Activated naive CD8-positive, alpha-beta T cell treated with anti-CD3 and anti-CD28 coated beads, Interleukin-2, amount 10 ng/mL, durations not matched to agents 7 days and 5 days (primary cell): Measurements from ENCODE around the gene NAT8L. TPM values are rescaled to one million over a fixed set of nuclear protein-coding genes. Genes with fewer than 3 reads are reported as not detected.

Source experiments
- ATAC-seq: fragments of 150-1000 bp; cut with Tn5 transposase; one replicate; pipeline ENCODE4 v1.10.0; 2021; ENCODE audit warnings: low read depth, moderate library complexity
- POLR2A ChIA-PET: fragments of 350-600 bp; sonication (Branson Sonifier 250); formaldehyde crosslinking; loops from one replicate; lab custom pipeline; 2021; ENCODE audit warnings: antibody characterized with exemption; lab: Charles Lee
- DNase-seq: peaks from one replicate; pipeline ENCODE4 v3.0.0; 2021
- H3K27ac Mint-ChIP-seq: one replicate; pipeline ENCODE4 v1.8.0; 2022; ENCODE audit warnings: mild to moderate bottlenecking, mixed read lengths
- H3K27me3 Mint-ChIP-seq: one replicate; pipeline ENCODE4 v1.8.0; 2022; ENCODE audit warnings: mild to moderate bottlenecking, moderate library complexity, mixed read lengths
- H3K36me3 Mint-ChIP-seq: one replicate; pipeline ENCODE4 v1.8.0; 2021; ENCODE audit warnings: mild to moderate bottlenecking, mixed read lengths
- H3K4me1 Mint-ChIP-seq: one replicate; pipeline ENCODE4 v1.8.0; 2021; ENCODE audit warnings: mixed read lengths
- H3K4me3 Mint-ChIP-seq: one replicate; pipeline ENCODE4 v1.8.0; 2022; ENCODE audit warnings: mild to moderate bottlenecking, moderate library complexity, mixed read lengths
- H3K9me3 Mint-ChIP-seq: one replicate; pipeline ENCODE4 v1.8.0; 2021; ENCODE audit warnings: mixed read lengths
- total RNA-seq, 2 experiments: library from RNA; stranded (reverse); gene quantifications; one replicate each; pipeline ENCODE4 v1.2.3, GENCODE V29; 2021

NAT8L gene
- total RNA-seq, 2 experiments from 2014 or later = 0.14 TPM; not detected in 1

- Mint-ChIP-seq H3K4me3 (no peak overlapping the region), H3K36me3 (peaks cover 1% of the 10 kb centered on the region), H3K27ac (no peak overlapping the region), H3K4me1 (no peaks in the 10 kb centered on the region), H3K9me3 (peaks cover 5% of the 10 kb centered on the region), H3K27me3 (peaks cover 9% of the 10 kb centered on the region)
- DNase-seq = no peak
- POLR2A ChIA-PET = no interaction called here
- ATAC-seq = no peak
These were observed 33.5 kb downstream of the NAT8L start for GRCh38 chr4:2092669-2093053.

DNA sequence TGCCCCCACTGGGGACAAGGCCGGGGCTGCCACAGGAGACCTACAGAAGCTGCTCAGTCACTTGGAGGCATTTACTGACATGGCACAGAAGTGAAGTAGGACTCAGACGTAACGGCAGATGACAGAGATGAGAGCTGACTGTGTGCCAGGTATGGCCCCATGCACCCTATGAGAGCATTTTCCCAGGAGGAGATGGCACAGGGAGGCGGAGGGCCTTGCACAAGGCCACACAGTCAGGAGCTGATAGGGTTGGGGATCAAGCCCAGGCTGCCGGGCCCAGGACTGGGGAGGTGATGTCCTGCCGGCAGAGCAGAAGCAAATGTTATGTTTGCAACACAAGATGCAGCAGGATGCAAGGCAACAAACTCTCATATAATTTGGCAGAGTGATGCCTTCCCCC is 34.1 kb downstream of the NAT8L start:
- no peak for DNase-seq
- H3K27ac Mint-ChIP-seq = no peak overlapping the region
- H3K4me1 Mint-ChIP-seq = no peaks in the 10 kb centered on the region
- peaks cover 12% of the 10 kb centered on the region for H3K27me3 Mint-ChIP-seq
- H3K4me3 Mint-ChIP-seq = no peak overlapping the region
- peaks cover 1% of the 10 kb centered on the region for H3K36me3 Mint-ChIP-seq
- H3K9me3 Mint-ChIP-seq = peaks cover 5% of the 10 kb centered on the region
- no peak for ATAC-seq
- POLR2A ChIA-PET = no interaction called here

DNA sequence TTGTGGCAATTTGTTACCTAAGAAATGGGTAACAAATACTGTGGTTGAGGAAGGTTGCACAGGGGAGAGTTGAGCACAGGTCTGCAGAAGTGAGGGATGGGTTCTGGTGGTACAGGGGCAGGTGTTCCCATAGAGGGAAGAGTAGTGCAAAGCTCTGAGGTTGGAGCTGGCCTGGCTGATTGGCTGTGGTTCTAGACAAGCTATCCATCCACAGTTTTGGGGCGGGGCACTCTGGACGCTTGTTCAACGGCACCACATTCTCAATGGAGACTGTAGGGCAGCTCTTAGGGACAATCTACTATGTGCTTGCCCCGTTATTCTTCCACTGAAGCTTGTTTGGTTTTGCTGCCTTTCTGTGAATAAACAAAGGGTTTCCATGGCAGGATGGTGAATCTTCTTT is 35.4 kb downstream of the NAT8L start:
- Mint-ChIP-seq H3K36me3 (peaks cover 1% of the 10 kb centered on the region), H3K27me3 (peaks cover 15% of the 10 kb centered on the region), H3K9me3 (peaks cover 5% of the 10 kb centered on the region), H3K4me1 (no peaks in the 10 kb centered on the region), H3K4me3 (no peak overlapping the region), H3K27ac (no peak overlapping the region)
- DNase-seq (no peak), ATAC-seq (no peak)
- POLR2A ChIA-PET = no interaction called here

DNA sequence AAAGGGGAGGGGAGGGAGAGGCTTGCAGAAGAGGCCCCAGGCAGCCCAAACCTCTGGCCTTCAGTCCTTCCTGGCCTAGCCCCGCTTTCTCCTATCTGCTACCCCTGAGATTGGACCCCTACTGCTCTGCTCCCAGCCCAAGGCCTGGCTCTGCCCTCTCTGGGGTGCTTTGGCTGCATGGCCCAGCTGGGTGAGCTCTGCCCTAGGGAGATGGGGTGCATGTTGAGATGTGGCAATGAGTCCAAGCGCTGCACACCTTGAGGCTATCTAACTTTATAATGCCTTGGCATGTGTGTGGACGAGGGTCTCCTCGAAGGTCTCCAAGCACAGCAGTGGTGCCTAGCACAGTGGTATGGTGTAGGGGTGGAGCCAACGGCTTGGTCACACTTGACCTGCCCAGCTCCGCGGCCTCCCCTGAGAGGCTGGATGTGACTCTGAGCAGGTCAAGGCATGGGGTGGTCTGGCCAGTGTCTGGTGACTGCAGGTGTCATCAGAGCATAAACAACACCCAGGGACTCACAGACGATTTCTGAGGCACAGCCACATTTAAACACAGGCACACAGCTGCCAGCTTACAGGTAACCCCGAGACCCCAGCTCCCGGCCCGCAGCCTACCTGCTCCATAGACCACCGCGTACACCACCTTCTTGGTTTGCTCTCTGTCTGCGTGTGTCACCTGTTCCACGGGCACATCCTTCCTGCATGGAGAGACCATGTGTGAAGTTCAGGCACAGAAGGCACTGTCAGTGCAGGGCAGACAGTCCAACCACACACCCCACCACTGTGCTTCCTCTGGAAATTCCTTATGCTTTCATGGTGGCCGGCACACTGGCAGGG is 36.3 kb downstream of the NAT8L start:
- DNase-seq (no peak), ATAC-seq (no peak)
- Mint-ChIP-seq H3K4me3 (no peak overlapping the region), H3K27ac (no peak overlapping the region), H3K9me3 (peaks cover 5% of the 10 kb centered on the region), H3K36me3 (peaks cover 1% of the 10 kb centered on the region), H3K4me1 (no peaks in the 10 kb centered on the region), H3K27me3 (peaks cover 12% of the 10 kb centered on the region)
- POLR2A ChIA-PET = no interaction called here

GRCh38 chr4:2096073-2096609 is 37.0 kb downstream of the NAT8L start:
- Mint-ChIP-seq H3K9me3 (peaks cover 6% of the 10 kb centered on the region), H3K4me3 (no peak overlapping the region), H3K4me1 (no peaks in the 10 kb centered on the region), H3K27me3 (peaks cover 17% of the 10 kb centered on the region), H3K36me3 (peaks cover 3% of the 10 kb centered on the region), H3K27ac (no peak overlapping the region)
- no peak for DNase-seq
- POLR2A ChIA-PET = no interaction called here
- ATAC-seq = no peak

DNA sequence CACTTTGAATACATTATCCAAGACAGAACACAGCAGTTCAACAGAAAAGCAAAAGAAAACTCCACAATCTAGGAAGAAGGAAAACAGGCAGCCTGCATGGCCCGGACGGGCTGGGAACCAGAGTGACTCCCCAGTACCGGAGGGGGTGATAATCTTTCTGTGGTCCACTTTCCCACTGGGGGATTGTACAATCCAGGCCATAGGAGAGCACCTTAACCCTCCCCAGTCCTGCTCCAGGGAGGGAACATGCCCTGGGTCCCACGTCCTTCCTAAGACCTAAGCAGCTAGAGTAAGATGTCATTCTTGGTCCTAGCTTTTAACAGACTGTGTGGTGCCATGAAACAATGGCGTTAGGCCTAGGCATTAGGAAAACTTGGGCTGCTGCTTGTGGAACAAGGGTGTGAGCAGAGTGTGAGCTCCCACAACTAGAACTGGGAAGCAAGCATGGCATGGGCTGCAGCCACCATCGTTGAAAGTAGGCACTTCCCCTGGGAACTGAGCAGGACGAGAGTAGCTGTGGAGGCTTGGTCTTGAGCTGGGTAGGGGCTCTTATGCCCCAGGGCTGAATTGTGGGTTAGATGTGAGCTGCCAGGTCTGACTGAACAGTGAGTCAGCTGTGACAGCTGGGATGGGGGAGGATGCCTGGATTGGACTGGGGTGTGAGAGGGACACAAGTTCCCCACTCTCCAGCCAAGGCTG is 42.4 kb downstream of the NAT8L start:
- Mint-ChIP-seq H3K27ac (no peak overlapping the region), H3K27me3 (peaks cover 15% of the 10 kb centered on the region), H3K36me3 (peaks cover 3% of the 10 kb centered on the region), H3K4me3 (no peak overlapping the region), H3K9me3 (peaks cover 20% of the 10 kb centered on the region), H3K4me1 (peaks cover 2% of the 10 kb centered on the region)
- DNase-seq (no peak), ATAC-seq (no peak)
- POLR2A ChIA-PET = no interaction called here

- ATAC-seq (no peak), DNase-seq (no peak)
- Mint-ChIP-seq H3K27ac (no peak overlapping the region), H3K4me3 (no peak overlapping the region), H3K27me3 (peaks cover 15% of the 10 kb centered on the region), H3K36me3 (peaks cover 3% of the 10 kb centered on the region), H3K4me1 (peaks cover 2% of the 10 kb centered on the region), H3K9me3 (peaks cover 14% of the 10 kb centered on the region)
- POLR2A ChIA-PET = no interaction called here
These were observed 43.1 kb downstream of the NAT8L start for GRCh38 chr4:2102045-2102883.

- H3K27ac Mint-ChIP-seq = no peak overlapping the region
- peaks cover 14% of the 10 kb centered on the region for H3K9me3 Mint-ChIP-seq
- ATAC-seq = no peak
- peaks cover 2% of the 10 kb centered on the region for H3K4me1 Mint-ChIP-seq
- H3K27me3 Mint-ChIP-seq = peaks cover 13% of the 10 kb centered on the region
- H3K4me3 Mint-ChIP-seq = no peak overlapping the region
- peaks cover 3% of the 10 kb centered on the region for H3K36me3 Mint-ChIP-seq
- POLR2A ChIA-PET = no interaction called here
- DNase-seq = no peak
These were observed 44.2 kb downstream of the NAT8L start for GRCh38 chr4:2103127-2103842.

- Mint-ChIP-seq H3K4me1 (peaks cover 2% of the 10 kb centered on the region), H3K36me3 (peaks cover 3% of the 10 kb centered on the region), H3K27ac (no peak overlapping the region), H3K4me3 (no peak overlapping the region), H3K9me3 (peaks cover 14% of the 10 kb centered on the region), H3K27me3 (peaks cover 19% of the 10 kb centered on the region)
- ATAC-seq = no peak
- no peak for DNase-seq
- POLR2A ChIA-PET = no interaction called here
These were observed 44.9 kb downstream of the NAT8L start for GRCh38 chr4:2103843-2104547.

DNA sequence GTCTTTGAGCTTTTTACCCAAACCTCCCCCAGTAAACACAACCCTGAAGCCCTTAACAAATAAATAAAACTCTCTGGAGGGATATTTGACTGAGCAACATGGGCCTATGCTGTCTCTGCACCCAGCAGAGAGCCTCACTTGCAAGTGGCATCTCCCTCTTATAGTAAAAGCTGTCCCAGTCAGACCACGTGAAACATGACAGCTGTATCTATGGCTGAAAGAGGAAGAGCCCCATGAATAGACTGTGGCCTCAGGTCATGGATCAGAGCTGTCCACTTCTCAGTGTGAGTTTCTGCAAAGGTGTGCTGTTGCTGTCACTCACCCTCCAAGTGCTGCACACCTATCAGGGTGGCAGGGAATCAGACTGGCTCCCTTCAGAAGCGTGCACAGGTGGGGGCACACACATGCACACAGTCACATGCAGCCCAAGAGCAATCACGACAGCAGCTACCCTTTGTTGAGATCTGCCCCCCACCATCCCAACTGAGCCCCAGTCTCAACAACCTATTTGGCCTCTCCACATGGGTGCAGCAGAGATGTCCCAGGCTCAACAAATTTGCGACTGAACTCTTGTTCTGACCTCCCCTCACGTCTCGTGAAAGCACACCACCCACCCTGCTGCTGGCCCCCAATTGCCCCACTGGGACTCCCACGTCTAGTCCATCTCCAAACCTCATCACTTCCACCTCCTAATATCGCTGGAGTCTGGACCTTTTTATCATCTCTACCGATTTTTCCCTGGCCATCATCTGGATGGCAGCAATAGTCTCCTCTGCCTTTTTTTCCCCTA is 45.6 kb downstream of the NAT8L start:
- no peak overlapping the region for H3K27ac Mint-ChIP-seq
- H3K36me3 Mint-ChIP-seq = peaks cover 3% of the 10 kb centered on the region
- DNase-seq = no peak
- peaks cover 14% of the 10 kb centered on the region for H3K9me3 Mint-ChIP-seq
- H3K4me1 Mint-ChIP-seq = peaks cover 4% of the 10 kb centered on the region
- ATAC-seq = no peak
- POLR2A ChIA-PET = no interaction called here
- peaks cover 20% of the 10 kb centered on the region for H3K27me3 Mint-ChIP-seq
- no peak overlapping the region for H3K4me3 Mint-ChIP-seq

- no peak overlapping the region for H3K4me3 Mint-ChIP-seq
- no peak for ATAC-seq
- H3K4me1 Mint-ChIP-seq = peaks cover 4% of the 10 kb centered on the region
- H3K9me3 Mint-ChIP-seq = peaks cover 14% of the 10 kb centered on the region
- peaks cover 23% of the 10 kb centered on the region for H3K27me3 Mint-ChIP-seq
- no peak for DNase-seq
- H3K27ac Mint-ChIP-seq = no peak overlapping the region
- POLR2A ChIA-PET = no interaction called here
- H3K36me3 Mint-ChIP-seq = peaks cover 3% of the 10 kb centered on the region
These were observed 46.4 kb downstream of the NAT8L start for GRCh38 chr4:2105559-2105958.
